Fibroblast of mammary gland (primary cell): ENCODE measurements around the gene SLC35F4.

ENCODE experiments used
- DNase-seq: peaks from one replicate; pipeline ENCODE4 v3.0.0-alpha.2; 2010; ENCODE audit warnings: low read depth
- H3K4me3 ChIP-seq: 2 replicates; pipeline ENCODE4 v1.5.1; 2011; ENCODE audit warnings: low read depth, mild to moderate bottlenecking, low read length, moderate library complexity; ENCODE audit not compliant: control insufficient read depth
- CTCF ChIP-seq: conservative IDR thresholded peaks from 2 replicates; pipeline ENCODE4 v1.5.1; 2011; ENCODE audit warnings: low read depth, low read length, inconsistent platforms; ENCODE audit not compliant: control insufficient read depth, insufficient read depth

SLC35F4 gene

GRCh38 chr14:57865403-57866198 is at the start of gene SLC35F4:
SLC35F4 (minus strand) TSS chr14:57866092.
- TF ChIP-seq CTCF: no peak
- H3K4me3 ChIP-seq: peak within 1 kb of the TSS; percentile 14
- DNase-seq: peak; percentile 26

GRCh38 chr14:57909626-57910025 is 43.7 kb upstream of the SLC35F4 start:
- no peak for DNase-seq
- no peak for TF ChIP-seq CTCF
- H3K4me3 ChIP-seq: no peak overlapping the region

GRCh38 chr14:57903954-57904353 is 38.1 kb upstream of the SLC35F4 start:
- H3K4me3 ChIP-seq: no peak overlapping the region
- TF ChIP-seq CTCF: no peak
- no peak for DNase-seq

GRCh38 chr14:57898837-57899572 is 33.1 kb upstream of the SLC35F4 start:
- H3K4me3 ChIP-seq: no peak overlapping the region
- no peak for TF ChIP-seq CTCF
- no peak for DNase-seq

- TF ChIP-seq CTCF: no peak
- no peak overlapping the region for H3K4me3 ChIP-seq
- DNase-seq: no peak
Measured at GRCh38 chr14:57897144-57897748, 31.4 kb upstream of the SLC35F4 start.

GRCh38 chr14:57889245-57889644 is 23.4 kb upstream of the SLC35F4 start:
- peak; percentile 83 for DNase-seq
- no peak for TF ChIP-seq CTCF

More at GRCh38 chr14:57889245-57889644, 23.4 kb upstream of the SLC35F4 start:
- H3K4me3 ChIP-seq: no peak overlapping the region
